Spinal cord (tissue), 10 donors: ENCODE results near the gene PRUNE2. TPM values are rescaled to one million over a fixed set of nuclear protein-coding genes. Genes with fewer than 3 reads are reported as not detected.
"Not testable (repeated sequence)": the region's sequence is repeated elsewhere in the genome, so short reads cannot be mapped to it uniquely, and the experiment has no call there.

ENCODE experiments used
- DNase-seq, 6 donors: peaks; one replicate each; pipeline versions ENCODE4 v3.0.0 to v3.0.0-alpha.2; 2013 to 2015; ENCODE audit warnings: low spot score in 6 of 6, low read depth in 4 of 6
- H3K27ac ChIP-seq: one replicate; pipeline ENCODE4 v1.5.1; 2013; ENCODE audit warnings: low read depth, low read length, control low read depth
- H3K27me3 ChIP-seq: one replicate; pipeline ENCODE4 v1.6.1; 2013; ENCODE audit warnings: low read length; ENCODE audit not compliant: control insufficient read depth, insufficient read depth
- H3K36me3 ChIP-seq: one replicate; pipeline ENCODE4 v1.6.1; 2013; ENCODE audit warnings: low read length; ENCODE audit not compliant: control insufficient read depth, insufficient read depth
- H3K4me1 ChIP-seq: one replicate; pipeline ENCODE4 v1.6.1; 2013; ENCODE audit warnings: low read length; ENCODE audit not compliant: control insufficient read depth, insufficient read depth
- H3K4me3 ChIP-seq: one replicate; pipeline ENCODE4 v1.5.1; 2013; ENCODE audit warnings: low read depth, low read length, control low read depth
- H3K9me3 ChIP-seq: one replicate; pipeline ENCODE4 v1.6.1; 2013; ENCODE audit warnings: low read length; ENCODE audit not compliant: control insufficient read depth, insufficient read depth
- WGBS: methylation state at CpG from one replicate; pipeline ENCODE4 v1.1.5; 2013; ENCODE audit warnings: missing lambda C conversion rate; ENCODE audit not compliant: insufficient coverage; 5-methylcytosine and 5-hydroxymethylcytosine counted together
- polyA plus RNA-seq, 2 donors: library from polyadenylated mRNA; unstranded; fragments of 120-200 nt; gene quantifications; one replicate each; pipeline ENCODE4 v1.2.1, GENCODE V29; 2013; ENCODE audit not compliant: insufficient read length in 2 of 2
- total RNA-seq, 2 donors: library from RNA; depleted of rRNA in 1 of 2; stranded (reverse); fragments of 120-200 nt in 1 of 2; fragments of >200 nt in 1 of 2; gene quantifications; one replicate each; pipeline versions ENCODE4 v1.2.3 to v1.2.4, GENCODE V29; 2013 to 2014
- donor health status: healthy.

PRUNE2 gene
- total and polyA plus RNA-seq, 4 donors = 19.7 to 166 (median 50.7) TPM

DNA sequence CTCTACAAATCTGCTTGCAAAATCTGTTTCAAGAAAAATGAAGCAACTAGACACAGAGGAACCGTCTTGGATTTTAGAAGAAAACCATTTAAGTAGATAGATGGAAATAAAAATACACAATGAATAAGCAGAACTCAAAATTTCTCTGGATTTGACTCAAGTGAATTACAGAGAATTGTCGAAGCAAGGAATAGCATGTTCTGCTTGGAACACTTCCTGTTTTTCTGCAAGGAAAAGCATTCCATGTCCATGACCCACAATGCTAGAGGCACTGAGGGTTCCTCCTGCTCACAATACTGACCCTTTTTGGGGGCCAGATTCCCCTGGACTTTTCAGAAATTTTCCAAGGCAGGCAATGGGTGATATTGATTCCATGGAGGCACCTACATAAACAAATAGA is 29.8 kb downstream of the PRUNE2 start:
- DNase-seq = no peak
- Histone ChIP-seq H3K36me3 (no peaks in the 10 kb centered on the region), H3K9me3 (no peaks in the 10 kb centered on the region), H3K27me3 (no peaks in the 10 kb centered on the region), H3K27ac (no peak overlapping the region), H3K4me1 (no peaks in the 10 kb centered on the region), H3K4me3 (no peak overlapping the region)
- 78% methylated on average over 1 of the region's 2 CpGs for WGBS

- no peak for DNase-seq
- H3K4me3 ChIP-seq = no peak overlapping the region
- whole genome bisulfite sequencing = no CpG with 5 or more reads among the region's 2 CpGs
- H3K27ac ChIP-seq = no peak overlapping the region
- H3K9me3 ChIP-seq = no peaks in the 10 kb centered on the region
- no peaks in the 10 kb centered on the region for H3K4me1 ChIP-seq
- H3K27me3 ChIP-seq = no peaks in the 10 kb centered on the region
- H3K36me3 ChIP-seq = no peaks in the 10 kb centered on the region
Measured at GRCh38 chr9:76873821-76874220, 32.1 kb downstream of the PRUNE2 start.

DNA sequence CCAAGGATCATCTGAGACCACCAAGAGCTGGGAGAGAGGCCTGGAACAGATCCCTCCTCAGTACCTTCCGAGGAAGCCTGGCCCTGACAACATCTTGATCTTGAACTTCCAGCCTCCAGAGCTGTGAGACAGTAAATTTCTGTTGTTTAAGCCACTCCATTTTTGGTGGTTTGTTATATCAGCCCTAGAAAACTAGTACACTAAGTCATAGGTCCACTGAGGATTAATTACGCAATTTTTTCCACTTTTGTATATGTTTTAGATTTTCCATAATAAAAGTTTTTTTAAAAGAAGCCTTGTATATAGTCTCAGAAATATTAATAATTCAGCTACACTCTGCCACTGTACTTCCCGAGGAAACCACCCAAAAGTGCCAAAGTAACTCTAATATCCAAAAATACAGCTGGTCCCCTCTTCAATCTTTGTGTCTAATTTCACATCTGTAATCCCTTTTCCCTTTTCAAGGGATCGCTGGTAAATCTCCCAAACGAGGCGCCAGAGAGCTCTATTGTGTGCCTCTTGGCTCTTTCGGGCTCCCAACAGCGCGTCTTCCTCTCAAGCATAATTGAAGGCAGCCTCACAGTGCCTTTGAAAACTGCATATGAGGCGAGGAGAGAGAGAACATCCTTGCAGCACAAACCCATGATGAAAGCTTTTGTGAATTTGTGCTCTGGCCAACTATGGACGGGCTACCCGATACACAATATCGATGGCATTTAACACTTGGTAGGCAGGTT is 32.7 kb downstream of the PRUNE2 start:
- peaks cover 2% of the 10 kb centered on the region for H3K27me3 ChIP-seq
- no peak overlapping the region for H3K27ac ChIP-seq
- peak in 3 of 6 donors; percentile 35 to 87 (median 72) for DNase-seq
- WGBS = 3% methylated on average over 6 of the region's 13 CpGs
- no peak overlapping the region for H3K4me3 ChIP-seq
- H3K9me3 ChIP-seq = no peaks in the 10 kb centered on the region
- H3K4me1 ChIP-seq = no peaks in the 10 kb centered on the region
- H3K36me3 ChIP-seq = no peaks in the 10 kb centered on the region

DNA sequence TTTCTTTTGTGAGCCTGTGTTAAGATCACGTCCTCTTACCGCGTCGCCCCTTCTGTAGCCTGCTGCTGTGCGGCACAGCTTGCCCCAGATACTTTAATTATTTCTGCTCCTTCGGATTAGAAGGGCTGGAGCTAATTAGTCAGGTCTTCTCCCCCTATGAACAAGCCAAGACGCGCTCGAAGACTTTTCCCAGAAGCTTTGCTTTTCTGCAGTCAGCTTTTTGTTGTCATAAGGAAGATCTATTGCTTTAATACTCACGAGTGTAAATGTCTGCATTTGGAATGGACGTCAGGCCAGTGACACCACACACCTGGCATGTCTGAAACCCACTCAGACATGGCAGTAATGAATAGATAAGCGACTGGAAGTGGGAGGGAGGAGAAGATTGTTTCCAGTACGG is 37.0 kb downstream of the PRUNE2 start:
- WGBS = 7% methylated on average over 8 of the region's 13 CpGs
- Histone ChIP-seq H3K4me1 (no peaks in the 10 kb centered on the region), H3K9me3 (no peaks in the 10 kb centered on the region), H3K27me3 (peaks cover 3% of the 10 kb centered on the region), H3K27ac (no peak overlapping the region), H3K4me3 (no peak overlapping the region), H3K36me3 (no peaks in the 10 kb centered on the region)
- DNase-seq = peak in 2 of 6 donors; percentile 14 to 81

DNA sequence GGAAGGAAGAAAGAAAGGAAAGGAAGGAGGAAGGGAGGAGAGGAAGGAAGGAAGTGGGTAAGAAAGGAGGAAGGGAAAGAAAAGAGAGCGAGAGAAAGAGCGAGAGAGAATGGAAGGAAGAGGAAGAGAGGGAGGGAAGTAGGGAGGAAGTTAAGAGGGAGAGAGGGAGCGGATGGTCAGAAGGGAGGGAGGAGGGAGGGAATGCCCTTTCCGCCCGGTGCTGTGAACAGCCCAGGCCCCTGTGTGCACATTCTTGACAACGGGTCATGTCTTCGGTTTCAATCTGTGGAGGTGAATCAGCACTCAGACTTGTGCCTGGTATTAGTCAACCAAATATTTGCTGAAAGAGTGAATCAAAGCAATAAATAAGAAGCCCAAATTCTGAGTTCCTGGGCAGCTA is 39.2 kb downstream of the PRUNE2 start:
- H3K27ac ChIP-seq = no peak overlapping the region
- H3K4me3 ChIP-seq = no peak overlapping the region
- no peaks in the 10 kb centered on the region for H3K4me1 ChIP-seq
- no peaks in the 10 kb centered on the region for H3K9me3 ChIP-seq
- DNase-seq = no peak
- WGBS = 92% methylated on average over 3 of the region's 7 CpGs
- H3K27me3 ChIP-seq = peaks cover 3% of the 10 kb centered on the region
- H3K36me3 ChIP-seq = no peaks in the 10 kb centered on the region

- no peak for DNase-seq
- 40% methylated on average over 1 of the region's 3 CpGs for whole genome bisulfite sequencing
- Histone ChIP-seq H3K27ac (no peak overlapping the region), H3K36me3 (no peaks in the 10 kb centered on the region), H3K4me3 (no peak overlapping the region), H3K4me1 (no peaks in the 10 kb centered on the region), H3K9me3 (no peaks in the 10 kb centered on the region), H3K27me3 (peaks cover 3% of the 10 kb centered on the region)
Measured at GRCh38 chr9:76863832-76864231, 42.1 kb downstream of the PRUNE2 start.

- Histone ChIP-seq H3K36me3 (no peaks in the 10 kb centered on the region), H3K27me3 (no peaks in the 10 kb centered on the region), H3K27ac (no peak overlapping the region), H3K4me3 (no peak overlapping the region), H3K4me1 (no peaks in the 10 kb centered on the region), H3K9me3 (no peaks in the 10 kb centered on the region)
- 93% methylated on average over 2 of the region's 4 CpGs for WGBS
- DNase-seq = no peak
Measured at GRCh38 chr9:76859860-76860259, 46.1 kb downstream of the PRUNE2 start.

- not testable (repeated sequence) for H3K36me3 ChIP-seq, H3K4me3 ChIP-seq, H3K9me3 ChIP-seq, H3K4me1 ChIP-seq, DNase-seq, H3K27me3 ChIP-seq, H3K27ac ChIP-seq
- 100% methylated on average over 1 of the region's 2 CpGs for WGBS
Measured at GRCh38 chr9:76858248-76858647, 47.7 kb downstream of the PRUNE2 start.

DNA sequence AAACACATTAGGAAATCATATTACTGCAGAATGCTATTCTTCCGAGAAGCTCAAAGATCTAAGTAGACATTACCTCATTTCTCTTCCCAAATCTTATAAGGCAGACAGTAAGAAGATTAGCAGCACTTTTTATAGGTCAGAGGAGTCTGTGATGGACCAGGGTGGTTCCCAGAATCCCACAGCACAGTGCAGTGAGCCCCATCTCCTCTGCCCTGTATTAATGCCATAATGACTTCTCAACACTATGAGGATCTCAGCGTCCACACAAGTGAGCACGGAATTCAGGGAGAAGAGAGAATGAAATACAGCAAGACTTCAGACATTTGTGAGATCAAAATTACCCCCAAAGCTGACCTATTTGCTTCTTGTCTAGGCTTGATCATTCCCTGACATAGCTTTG is 49.9 kb downstream of the PRUNE2 start:
- H3K4me3 ChIP-seq = no peak overlapping the region
- WGBS = no CpG with 5 or more reads among the region's 3 CpGs
- no peaks in the 10 kb centered on the region for H3K4me1 ChIP-seq
- H3K36me3 ChIP-seq = no peaks in the 10 kb centered on the region
- no peaks in the 10 kb centered on the region for H3K27me3 ChIP-seq
- H3K27ac ChIP-seq = no peak overlapping the region
- no peaks in the 10 kb centered on the region for H3K9me3 ChIP-seq
- no peak for DNase-seq

GRCh38 chr9:76855015-76855414 is 50.9 kb downstream of the PRUNE2 start:
- Histone ChIP-seq H3K4me1 (no peaks in the 10 kb centered on the region), H3K27ac (no peak overlapping the region), H3K27me3 (no peaks in the 10 kb centered on the region), H3K4me3 (no peak overlapping the region), H3K9me3 (no peaks in the 10 kb centered on the region), H3K36me3 (no peaks in the 10 kb centered on the region)
- WGBS = no CpG with 5 or more reads among the region's 1 CpG
- DNase-seq = no peak
